Measurements from ENCODE around the gene STRC. TPM values are rescaled to one million over a fixed set of nuclear protein-coding genes. Genes with fewer than 3 reads are reported as not detected.
"Not testable (repeated sequence)": the region's sequence is repeated elsewhere in the genome, so short reads cannot be mapped to it uniquely, and the experiment has no call there.

The STRC gene
- not detected for total RNA-seq (2021; fragmentation: NEBNext Ultra II Directional; extraction: Animal tissue kit (Norgen Biotek cat#: 25700))
- long read RNA-seq: 0 reads

GRCh38 chr15:43618700-43619099 lies at the start of gene STRC:
STRC (minus strand) TSS chr15:43618800; CDS start chr15:43618722, 78 bp downstream.
- not testable (repeated sequence) for H3K4me3 Mint-ChIP-seq, H3K9me3 Mint-ChIP-seq

GRCh38 chr15:43666177-43666576 lies 47.6 kb upstream of the STRC start:
- not testable (repeated sequence) for DNase-seq; H3K4me1 Mint-ChIP-seq (ENCODE audit: low read depth); H3K9me3 Mint-ChIP-seq; H3K36me3 Mint-ChIP-seq (ENCODE audit: low read depth); H3K4me3 Mint-ChIP-seq; H3K27me3 Mint-ChIP-seq (ENCODE audit: insufficient read depth); H3K27ac Mint-ChIP-seq

More at GRCh38 chr15:43618700-43619099, at the start of gene STRC:
- not testable (repeated sequence) for H3K36me3 Mint-ChIP-seq (ENCODE audit: low read depth); DNase-seq; H3K4me1 Mint-ChIP-seq (ENCODE audit: low read depth); H3K27ac Mint-ChIP-seq
- peaks cover 11% of the 10 kb centered on the region for H3K27me3 Mint-ChIP-seq (ENCODE audit: insufficient read depth)

GRCh38 chr15:43663333-43663732 lies 44.7 kb upstream of the STRC start:
- not testable (repeated sequence) for H3K9me3 Mint-ChIP-seq

GRCh38 chr15:43662293-43662692 lies 43.7 kb upstream of the STRC start:
- H3K27ac Mint-ChIP-seq; H3K4me3 Mint-ChIP-seq; DNase-seq; H3K27me3 Mint-ChIP-seq (ENCODE audit: insufficient read depth); H3K36me3 Mint-ChIP-seq (ENCODE audit: low read depth); H3K9me3 Mint-ChIP-seq; H3K4me1 Mint-ChIP-seq (ENCODE audit: low read depth): not testable (repeated sequence)

More at GRCh38 chr15:43663333-43663732, 44.7 kb upstream of the STRC start:
- H3K27me3 Mint-ChIP-seq (ENCODE audit: insufficient read depth); DNase-seq; H3K4me1 Mint-ChIP-seq (ENCODE audit: low read depth); H3K36me3 Mint-ChIP-seq (ENCODE audit: low read depth); H3K4me3 Mint-ChIP-seq; H3K27ac Mint-ChIP-seq: not testable (repeated sequence)

- H3K27me3 Mint-ChIP-seq (ENCODE audit: insufficient read depth); H3K9me3 Mint-ChIP-seq; DNase-seq; H3K4me1 Mint-ChIP-seq (ENCODE audit: low read depth); H3K4me3 Mint-ChIP-seq; H3K27ac Mint-ChIP-seq; H3K36me3 Mint-ChIP-seq (ENCODE audit: low read depth): not testable (repeated sequence)
These were observed 41.1 kb upstream of the STRC start for GRCh38 chr15:43659727-43660126.

- not testable (repeated sequence) for DNase-seq; H3K4me3 Mint-ChIP-seq; H3K27ac Mint-ChIP-seq; H3K9me3 Mint-ChIP-seq; H3K4me1 Mint-ChIP-seq (ENCODE audit: low read depth); H3K27me3 Mint-ChIP-seq (ENCODE audit: insufficient read depth)
- H3K36me3 Mint-ChIP-seq (ENCODE audit: low read depth): peaks cover 11% of the 10 kb centered on the region; the same call in 1 of the 2 replicates
These were observed 30.9 kb upstream of the STRC start for GRCh38 chr15:43649430-43649926.

GRCh38 chr15:43648649-43649429 lies 30.2 kb upstream of the STRC start, which contains the start of gene CATSPER2:
CATSPER2 (minus strand) TSS chr15:43648844; CDS start chr15:43648061, 783 bp downstream.
- Mint-ChIP-seq H3K9me3 (no peaks in the 10 kb centered on the region), H3K4me1 (ENCODE audit: low read depth) (no peaks in the 10 kb centered on the region), H3K27me3 (ENCODE audit: insufficient read depth) (peaks cover 2% of the 10 kb centered on the region), H3K36me3 (ENCODE audit: low read depth) (peaks cover 11% of the 10 kb centered on the region; the same call in 1 of the 2 replicates), H3K27ac (no peak within 1 kb of the TSS), H3K4me3 (no peak within 1 kb of the TSS)
- no peak for TF ChIP-seq CTCF (IDR thresholded peaks at IDR 0.05)
- no peak for DNase-seq

- H3K4me1 Mint-ChIP-seq (ENCODE audit: low read depth); H3K36me3 Mint-ChIP-seq (ENCODE audit: low read depth); H3K4me3 Mint-ChIP-seq; H3K27me3 Mint-ChIP-seq (ENCODE audit: insufficient read depth); H3K9me3 Mint-ChIP-seq; DNase-seq; H3K27ac Mint-ChIP-seq: not testable (repeated sequence)
These were observed 20.0 kb upstream of the STRC start for GRCh38 chr15:43638464-43639204.

GRCh38 chr15:43626937-43627336 lies 8.3 kb upstream of the STRC start:
- not testable (repeated sequence) for H3K9me3 Mint-ChIP-seq; DNase-seq; H3K27ac Mint-ChIP-seq; H3K4me1 Mint-ChIP-seq (ENCODE audit: low read depth); H3K36me3 Mint-ChIP-seq (ENCODE audit: low read depth); H3K4me3 Mint-ChIP-seq
- H3K27me3 Mint-ChIP-seq (ENCODE audit: insufficient read depth): peaks cover 13% of the 10 kb centered on the region
